Gastrocnemius medialis (tissue), 4 donors: ENCODE data around the gene ATXN1. TPM values are rescaled to one million over a fixed set of nuclear protein-coding genes. Genes with fewer than 3 reads are reported as not detected.

Source experiments
- ATAC-seq, 2 donors: fragments of 150-250 bp; one replicate each; pipeline ENCODE4 v1.9.1; 2016
- DNase-seq, 2 donors: peaks; one replicate each; pipeline ENCODE4 v3.0.0-alpha.2; 2019
- H3K27ac ChIP-seq, 4 donors: fragments of 200-600 bp; sonication (generic); 1 replicate in 1 of 4; 2 replicates in 3 of 4; pipeline ENCODE4 v1.5.1; 2016 to 2018; ENCODE audit warnings: mild to moderate bottlenecking in 2 of 4, moderate library complexity in 1 of 4
- H3K27me3 ChIP-seq, 3 donors: fragments of 200-600 bp; sonication (generic) in 2 of 3; 1 replicate in 1 of 3; 2 replicates in 2 of 3; pipeline versions ENCODE4 v1.5.1 to v1.6.0; 2016 to 2019; ENCODE audit warnings: mild to moderate bottlenecking in 1 of 3, moderate library complexity in 1 of 3
- H3K36me3 ChIP-seq, 2 donors: fragments of 200-600 bp; sonication (generic) in 1 of 2; one replicate each; pipeline ENCODE4 v1.5.1; 2017 to 2018
- H3K4me1 ChIP-seq, 2 donors: fragments of 200-600 bp; sonication (generic) in 1 of 2; one replicate each; pipeline ENCODE4 v1.5.1; 2016 to 2017; ENCODE audit warnings: mild to moderate bottlenecking in 2 of 2
- H3K4me3 ChIP-seq, 4 donors: fragments of 200-600 bp; sonication (generic) in 3 of 4; 1 replicate in 1 of 4; 2 replicates in 3 of 4; pipeline ENCODE4 v1.5.1; 2016 to 2019; ENCODE audit warnings: mild to moderate bottlenecking in 2 of 4
- H3K9me3 ChIP-seq, 3 donors: fragments of 200-600 bp; sonication (generic) in 2 of 3; 1 replicate in 1 of 3; 2 replicates in 2 of 3; pipeline ENCODE4 v1.5.1; 2016 to 2019
- POLR2A ChIP-seq, 2 donors: fragments of 450-650 bp; IDR thresholded peaks; one replicate each; pipeline ENCODE4 v1.6.1; 2017; ENCODE audit warnings: antibody characterized with exemption in 2 of 2, mild to moderate bottlenecking in 2 of 2, moderate library complexity in 2 of 2
- in situ Hi-C, 4 donors: fragments of 200-750 bp; cut with MboI; loops; one replicate each; pipeline versions ENCODE4 v1.15.0 to v1.8.0; 2017; ENCODE audit warnings: low sequenced_read_pairs in 4 of 4
- intact Hi-C: fragments of 100-400 bp; cut with DNase I; formaldehyde crosslinking; loops from one replicate; pipeline ENCODE4 v1.15.1; 2023; ENCODE audit warnings: low total_unique reads
- total RNA-seq, 4 donors: library from RNA; depleted of rRNA; stranded (reverse); fragments of >200 nt; gene quantifications; one replicate each; pipeline versions ENCODE4 v1.1.0 to v1.2.3, GENCODE V29; 2016
- TF ChIP-seq, protein P1 (sequence below), 5 experiments: fragments of 450-650 bp in 3 of 5; fragments of 200-600 bp in 2 of 5; sonication (generic) in 2 of 5; IDR thresholded peaks in 4 of 5; conservative IDR thresholded peaks in 1 of 5; 1 replicate in 4 of 5; 2 replicates in 1 of 5; pipeline ENCODE4 v1.5.1; 2016 to 2019; ENCODE audit warnings: antibody characterized with exemption in 5 of 5, mild to moderate bottlenecking in 3 of 5, moderate library complexity in 3 of 5

Gene ATXN1
- total RNA-seq, 4 donors from 2014 or later: 21.8 to 42.9 (median 33.1) TPM

DNA sequence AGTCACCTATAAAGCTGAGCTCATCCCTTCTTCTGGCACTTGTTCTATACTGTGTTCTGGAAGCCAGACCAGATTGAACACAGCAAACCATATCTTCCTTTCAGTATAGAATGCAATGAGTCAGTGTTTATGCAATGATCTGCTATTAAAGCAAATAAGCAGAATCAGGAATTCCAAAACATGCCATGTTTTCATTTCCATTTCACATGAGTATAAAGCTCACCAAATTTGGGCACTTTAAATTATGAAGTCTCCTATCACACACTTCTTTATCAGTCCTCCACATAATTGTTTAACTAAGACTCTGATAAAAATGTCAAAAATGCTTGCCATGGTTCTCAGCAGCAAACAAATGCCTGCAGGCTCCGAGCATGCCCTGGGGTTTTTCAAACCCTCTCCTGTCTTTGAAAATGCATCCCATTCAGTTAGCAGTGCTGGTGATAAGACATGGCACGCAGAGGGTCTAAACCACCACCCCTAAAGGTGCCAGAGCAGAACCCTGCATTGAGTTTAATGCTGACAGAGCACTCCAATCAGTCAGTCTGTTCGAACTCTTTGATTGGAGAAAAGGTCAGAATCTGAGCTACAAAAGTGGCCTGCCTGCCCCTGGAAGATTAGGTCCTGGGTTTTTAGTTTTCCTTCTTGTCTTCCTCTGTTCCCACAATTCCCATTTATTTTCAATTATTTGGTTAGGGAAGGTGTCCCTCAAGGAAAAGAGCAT lies 288.8 kb downstream of the ATXN1 start:
- H3K27me3 ChIP-seq: no peaks in the 10 kb centered on the region
- no peaks in the 10 kb centered on the region for H3K36me3 ChIP-seq
- intact Hi-C loops (no loop called here), in situ Hi-C loops (no loop called here)
- ATAC-seq (no peak), DNase-seq (no peak)
- H3K4me1 ChIP-seq: peaks cover 16 to 23% of the 10 kb centered on the region in 2 donors
- no peak overlapping the region for H3K4me3 ChIP-seq
- no peak overlapping the region for H3K27ac ChIP-seq
- H3K9me3 ChIP-seq: no peaks in the 10 kb centered on the region
- TF ChIP-seq, protein P1, sequence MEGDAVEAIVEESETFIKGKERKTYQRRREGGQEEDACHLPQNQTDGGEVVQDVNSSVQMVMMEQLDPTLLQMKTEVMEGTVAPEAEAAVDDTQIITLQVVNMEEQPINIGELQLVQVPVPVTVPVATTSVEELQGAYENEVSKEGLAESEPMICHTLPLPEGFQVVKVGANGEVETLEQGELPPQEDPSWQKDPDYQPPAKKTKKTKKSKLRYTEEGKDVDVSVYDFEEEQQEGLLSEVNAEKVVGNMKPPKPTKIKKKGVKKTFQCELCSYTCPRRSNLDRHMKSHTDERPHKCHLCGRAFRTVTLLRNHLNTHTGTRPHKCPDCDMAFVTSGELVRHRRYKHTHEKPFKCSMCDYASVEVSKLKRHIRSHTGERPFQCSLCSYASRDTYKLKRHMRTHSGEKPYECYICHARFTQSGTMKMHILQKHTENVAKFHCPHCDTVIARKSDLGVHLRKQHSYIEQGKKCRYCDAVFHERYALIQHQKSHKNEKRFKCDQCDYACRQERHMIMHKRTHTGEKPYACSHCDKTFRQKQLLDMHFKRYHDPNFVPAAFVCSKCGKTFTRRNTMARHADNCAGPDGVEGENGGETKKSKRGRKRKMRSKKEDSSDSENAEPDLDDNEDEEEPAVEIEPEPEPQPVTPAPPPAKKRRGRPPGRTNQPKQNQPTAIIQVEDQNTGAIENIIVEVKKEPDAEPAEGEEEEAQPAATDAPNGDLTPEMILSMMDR (IDR thresholded peaks at IDR 0.05 in 4 of 5, conservative IDR thresholded peaks at IDR 0.05 in 1 of 5): no peak
- TF ChIP-seq POLR2A (IDR thresholded peaks at IDR 0.05): no peak

DNA sequence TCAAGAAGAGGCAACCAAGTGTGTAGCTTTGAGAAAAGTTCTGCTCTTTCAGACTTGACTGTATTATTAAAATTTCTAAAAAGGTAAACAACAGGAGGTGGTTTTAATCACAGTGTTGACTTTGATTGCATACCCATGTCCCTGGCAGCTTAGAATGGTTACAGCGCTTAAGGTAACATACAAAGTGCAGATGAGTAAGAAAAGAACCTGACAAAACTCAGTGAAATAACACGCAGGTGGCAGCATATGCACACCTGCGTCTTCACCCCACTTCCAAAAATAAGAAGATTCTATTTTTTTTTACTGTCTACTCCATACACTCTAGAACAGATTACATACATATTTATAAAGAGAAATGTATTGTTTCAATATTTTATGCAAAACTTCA lies 289.4 kb downstream of the ATXN1 start:
- intact Hi-C loops: no loop called here
- Histone ChIP-seq H3K36me3 (no peaks in the 10 kb centered on the region), H3K9me3 (no peaks in the 10 kb centered on the region), H3K27me3 (no peaks in the 10 kb centered on the region), H3K4me1 (peaks cover 12 to 17% of the 10 kb centered on the region in 2 donors), H3K4me3 (no peak overlapping the region), H3K27ac (no peak overlapping the region)
- ATAC-seq (no peak), DNase-seq (no peak)
- TF ChIP-seq POLR2A (IDR thresholded peaks at IDR 0.05): no peak
- TF ChIP-seq, protein P1 (IDR thresholded peaks at IDR 0.05 in 4 of 5, conservative IDR thresholded peaks at IDR 0.05 in 1 of 5): no peak
- in situ Hi-C loops: no loop called here

DNA sequence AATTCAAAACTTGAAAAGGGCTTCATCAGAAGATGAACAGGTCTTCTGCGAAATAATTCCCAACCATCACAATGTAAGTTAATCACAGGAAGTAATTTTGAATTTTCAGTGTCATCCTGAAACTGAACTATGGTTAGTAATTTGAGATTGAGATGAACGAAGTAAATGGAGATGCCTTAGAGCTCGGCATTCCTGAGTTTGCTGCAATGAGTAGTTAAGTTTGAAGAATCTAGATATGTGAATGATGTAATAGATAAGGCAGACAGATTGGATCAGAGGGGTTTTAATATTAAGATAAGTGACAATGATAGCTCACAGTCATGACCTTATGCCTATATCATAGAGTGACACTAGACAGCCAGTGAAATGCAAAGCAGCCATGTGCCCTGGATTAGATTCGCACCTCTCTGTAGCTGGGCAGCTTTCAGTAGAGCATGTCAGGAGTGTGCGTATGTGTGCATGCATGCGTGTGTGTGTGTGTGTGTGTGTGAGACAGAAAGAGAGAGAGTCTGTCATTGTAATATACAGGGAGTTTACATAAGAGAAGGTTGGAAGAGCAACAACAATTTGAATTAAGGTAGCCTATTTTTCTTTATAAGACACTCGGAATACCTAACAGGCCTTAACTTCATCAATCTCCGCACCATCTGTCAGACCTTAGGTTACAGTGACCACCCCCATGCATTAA lies 289.9 kb downstream of the ATXN1 start:
- H3K4me3 ChIP-seq: no peak overlapping the region
- peaks cover 13% of the 10 kb centered on the region in 2 donors for H3K4me1 ChIP-seq
- H3K27me3 ChIP-seq: no peaks in the 10 kb centered on the region
- H3K36me3 ChIP-seq: no peaks in the 10 kb centered on the region
- H3K27ac ChIP-seq: no peak overlapping the region
- TF ChIP-seq, protein P1 (IDR thresholded peaks at IDR 0.05 in 4 of 5, conservative IDR thresholded peaks at IDR 0.05 in 1 of 5): no peak
- no peak for TF ChIP-seq POLR2A (IDR thresholded peaks at IDR 0.05)
- DNase-seq: no peak
- no peak for ATAC-seq
- in situ Hi-C loops: no loop called here
- H3K9me3 ChIP-seq: no peaks in the 10 kb centered on the region
- intact Hi-C loops: no loop called here

DNA sequence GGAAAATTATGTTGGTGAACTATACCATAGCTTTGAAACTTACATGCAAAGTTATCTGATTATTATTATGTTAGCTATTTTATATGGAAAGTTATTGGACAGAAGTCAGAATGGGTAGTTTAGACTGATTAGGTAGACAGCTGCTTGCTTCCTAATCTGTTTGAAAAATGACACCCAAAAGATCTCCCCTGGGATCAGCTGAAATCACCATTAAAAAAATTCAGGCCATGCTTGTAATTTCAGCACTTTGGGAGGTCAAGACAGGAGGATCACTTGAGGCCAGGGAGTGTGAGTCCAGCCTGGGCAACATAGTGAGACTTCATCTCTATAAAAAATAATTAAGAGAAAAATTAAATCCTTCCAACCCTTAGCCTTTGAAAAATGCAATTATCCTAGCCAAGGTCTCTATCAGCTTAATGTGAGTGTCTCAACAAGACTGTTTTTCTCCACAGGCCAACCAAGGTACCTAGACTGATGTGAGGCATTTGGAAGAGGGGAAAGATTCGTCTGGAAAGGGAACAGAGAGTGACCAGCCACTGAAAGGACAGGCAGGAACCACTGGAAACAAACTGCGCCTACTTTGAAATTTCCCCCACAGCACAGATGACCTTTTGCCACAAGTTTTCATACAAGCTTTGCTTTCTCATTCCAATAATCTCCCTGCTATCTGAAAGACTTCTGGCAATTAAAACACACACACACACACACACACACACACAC lies 290.6 kb downstream of the ATXN1 start:
- Histone ChIP-seq H3K9me3 (no peaks in the 10 kb centered on the region), H3K4me1 (peaks cover 13% of the 10 kb centered on the region in 2 donors), H3K4me3 (no peak overlapping the region), H3K36me3 (no peaks in the 10 kb centered on the region), H3K27me3 (no peaks in the 10 kb centered on the region), H3K27ac (no peak overlapping the region)
- no peak for TF ChIP-seq POLR2A (IDR thresholded peaks at IDR 0.05)
- TF ChIP-seq, protein P1 (IDR thresholded peaks at IDR 0.05 in 4 of 5, conservative IDR thresholded peaks at IDR 0.05 in 1 of 5): no peak
- no peak for DNase-seq
- intact Hi-C loops (no loop called here), in situ Hi-C loops (no loop called here)
- no peak for ATAC-seq
